ENCODE data around the gene PRKCZ.

The PRKCZ gene

GRCh38 chr1:2070016-2070415 is 19.8 kb downstream of the PRKCZ start:
- no peak for ATAC-seq

- ATAC-seq: no peak
Measured at GRCh38 chr1:2070800-2071530, 20.8 kb downstream of the PRKCZ start.

- peak in 1 of 2 donors; percentile 24 for ATAC-seq
Measured at GRCh38 chr1:2072109-2072806, 22.0 kb downstream of the PRKCZ start.

GRCh38 chr1:2072891-2073290 is 22.7 kb downstream of the PRKCZ start:
- ATAC-seq: no peak

GRCh38 chr1:2073382-2074230 is 23.4 kb downstream of the PRKCZ start:
- ATAC-seq: no peak

GRCh38 chr1:2074396-2074795 is 24.2 kb downstream of the PRKCZ start:
- ATAC-seq: no peak

- ATAC-seq: no peak
Measured at GRCh38 chr1:2074944-2075740, 24.9 kb downstream of the PRKCZ start.

GRCh38 chr1:2076826-2077225 is 26.6 kb downstream of the PRKCZ start:
- ATAC-seq: no peak

GRCh38 chr1:2078170-2078569 is 28.0 kb downstream of the PRKCZ start:
- ATAC-seq: no peak

GRCh38 chr1:2079396-2080085 is 29.3 kb downstream of the PRKCZ start:
- ATAC-seq: no peak

- no peak for ATAC-seq
Measured at GRCh38 chr1:2080140-2080539, 29.9 kb downstream of the PRKCZ start.

- no peak for ATAC-seq
Measured at GRCh38 chr1:2080884-2081283, 30.7 kb downstream of the PRKCZ start.

GRCh38 chr1:2081326-2081885 is 31.2 kb downstream of the PRKCZ start:
- ATAC-seq: no peak

- no peak for ATAC-seq
Measured at GRCh38 chr1:2082064-2082463, 31.9 kb downstream of the PRKCZ start.

- no peak for ATAC-seq
Measured at GRCh38 chr1:2083666-2084065, 33.5 kb downstream of the PRKCZ start.

- ATAC-seq: no peak
Measured at GRCh38 chr1:2084306-2084705, 34.1 kb downstream of the PRKCZ start.

- no peak for ATAC-seq
Measured at GRCh38 chr1:2085080-2085479, 34.9 kb downstream of the PRKCZ start.

- no peak for ATAC-seq
Measured at GRCh38 chr1:2086446-2087078, 36.4 kb downstream of the PRKCZ start.

GRCh38 chr1:2087766-2088165 is 37.6 kb downstream of the PRKCZ start:
- no peak for ATAC-seq

GRCh38 chr1:2088458-2088857 is 38.2 kb downstream of the PRKCZ start:
- ATAC-seq: no peak

- ATAC-seq: no peak
Measured at GRCh38 chr1:2089051-2089450, 38.8 kb downstream of the PRKCZ start.
